Trophoblast cell (in vitro differentiated cells and primary cell): ENCODE results near the gene POP5.
A peak's percentile ranks its signal among the peaks of the same experiment; 100 is the strongest.

Source experiments
- DNase-seq, 2 donors: peaks; one replicate each; pipeline ENCODE4 v3.0.0-alpha.2; 2016
- H2AFZ ChIP-seq: 2 replicates; pipeline ENCODE4 v1.6.1; 2013; ENCODE audit warnings: low read length, moderate library complexity, mild to moderate bottlenecking; ENCODE audit not compliant: insufficient read depth, poor library complexity
- H2AK5ac ChIP-seq: 2 replicates; pipeline ENCODE4 v1.6.1; 2013; ENCODE audit warnings: mild to moderate bottlenecking, low read length
- H2BK120ac ChIP-seq: 2 replicates; pipeline ENCODE4 v1.6.1; 2013; ENCODE audit warnings: low read length, mild to moderate bottlenecking, moderate library complexity; ENCODE audit not compliant: insufficient read depth, poor library complexity
- H2BK12ac ChIP-seq: 2 replicates; pipeline ENCODE4 v1.6.1; 2013; ENCODE audit warnings: mild to moderate bottlenecking, low read length, moderate library complexity
- H2BK5ac ChIP-seq: 2 replicates; pipeline ENCODE4 v1.6.1; 2013; ENCODE audit warnings: low read length, low read depth, moderate library complexity, mild to moderate bottlenecking; ENCODE audit not compliant: poor library complexity
- H3K14ac ChIP-seq: 2 replicates; pipeline ENCODE4 v1.6.1; 2013; ENCODE audit warnings: mild to moderate bottlenecking, low read length
- H3K18ac ChIP-seq: 2 replicates; pipeline ENCODE4 v1.6.1; 2013; ENCODE audit warnings: mild to moderate bottlenecking, low read length
- H3K23ac ChIP-seq: 2 replicates; pipeline ENCODE4 v1.6.1; 2013; ENCODE audit warnings: low read length
- H3K27ac ChIP-seq: 2 replicates; pipeline ENCODE4 v1.5.1; 2013; ENCODE audit warnings: low read depth, mild to moderate bottlenecking, inconsistent platforms, low read length, moderate library complexity
- H3K27me3 ChIP-seq: 2 replicates; pipeline ENCODE4 v1.6.1; 2013; ENCODE audit warnings: inconsistent platforms, mild to moderate bottlenecking, low read length, moderate library complexity; ENCODE audit not compliant: insufficient read depth
- H3K36me3 ChIP-seq, 2 experiments: 1 replicate in 1 of 2; 2 replicates in 1 of 2; pipeline ENCODE4 v1.6.1; 2013; ENCODE audit warnings: low read length in 2 of 2, mild to moderate bottlenecking in 2 of 2, moderate library complexity in 1 of 2; ENCODE audit not compliant: insufficient read depth in 2 of 2, control insufficient read depth in 1 of 2
- H3K4ac ChIP-seq: 2 replicates; pipeline ENCODE4 v1.6.1; 2013; ENCODE audit warnings: low read depth, mild to moderate bottlenecking, low read length, moderate library complexity
- H3K4me1 ChIP-seq, 2 experiments: 1 replicate in 1 of 2; 2 replicates in 1 of 2; pipeline ENCODE4 v1.6.1; 2013; ENCODE audit warnings: low read length in 2 of 2, mild to moderate bottlenecking in 2 of 2, moderate library complexity in 1 of 2; ENCODE audit not compliant: insufficient read depth in 2 of 2, control insufficient read depth in 1 of 2
- H3K4me2 ChIP-seq: 2 replicates; pipeline ENCODE4 v1.6.1; 2013; ENCODE audit warnings: inconsistent platforms, mild to moderate bottlenecking, low read length, moderate library complexity
- H3K4me3 ChIP-seq: 2 replicates; pipeline ENCODE4 v1.5.1; 2013; ENCODE audit warnings: mild to moderate bottlenecking, low read depth, low read length, inconsistent platforms
- H3K79me1 ChIP-seq: one replicate; pipeline ENCODE4 v1.6.1; 2013; ENCODE audit warnings: low read length
- H3K79me2 ChIP-seq: 2 replicates; pipeline ENCODE4 v1.6.1; 2013; ENCODE audit warnings: low read length, mild to moderate bottlenecking; ENCODE audit not compliant: control insufficient read depth, insufficient read depth, poor library complexity
- H3K9ac ChIP-seq: 2 replicates; pipeline ENCODE4 v1.6.1; 2013; ENCODE audit warnings: mild to moderate bottlenecking, low read length
- H3K9me3 ChIP-seq: 2 replicates; pipeline ENCODE4 v1.6.1; 2013; ENCODE audit warnings: low read depth, mild to moderate bottlenecking, control low read depth, inconsistent platforms, low read length; ENCODE audit not compliant: insufficient read depth
- H4K12ac ChIP-seq: 2 replicates; pipeline ENCODE4 v1.6.1; 2013; ENCODE audit warnings: low read depth, mild to moderate bottlenecking, low read length, moderate library complexity
- H4K8ac ChIP-seq: 2 replicates; pipeline ENCODE4 v1.6.1; 2013; ENCODE audit warnings: low read depth, mild to moderate bottlenecking, low read length, moderate library complexity
- H4K91ac ChIP-seq: one replicate; pipeline ENCODE4 v1.6.1; 2013; ENCODE audit warnings: low read depth, mild to moderate bottlenecking, low read length, moderate library complexity
- WGBS: extraction: QIAGEN DNeasy Blood & Tissue Kit; methylation state at CpG from one replicate; pipeline ENCODE4 v1.1.7; 2013; ENCODE audit warnings: missing lambda C conversion rate; ENCODE audit not compliant: insufficient read length, insufficient coverage; ENCODE audit errors: extremely low coverage; 5-methylcytosine and 5-hydroxymethylcytosine counted together

POP5 gene

DNA sequence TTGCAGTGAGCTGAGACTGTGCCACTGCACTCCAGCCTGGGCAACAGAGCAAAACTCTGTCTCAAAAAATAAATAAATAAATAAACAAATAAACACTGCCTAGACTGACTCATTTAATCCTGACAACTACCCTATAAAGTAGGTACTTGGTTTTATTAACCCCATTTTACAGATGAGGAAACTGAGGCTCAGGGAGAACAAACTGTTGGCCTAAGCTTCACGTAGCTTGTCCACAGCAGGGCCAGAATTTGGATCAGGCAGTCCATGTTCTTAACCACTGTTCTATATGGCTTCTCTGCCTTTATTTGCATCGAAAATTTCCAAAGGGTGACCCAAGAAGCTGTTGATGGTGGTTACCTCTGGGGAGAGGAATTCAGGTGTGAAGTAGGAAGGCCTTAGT, 5.7 kb upstream of the POP5 start:
- Histone ChIP-seq H3K27me3 (peaks cover 8% of the 10 kb centered on the region), H3K9ac (no peak overlapping the region), H3K14ac (no peak overlapping the region), H4K12ac (no peak overlapping the region), H2AFZ (no peak overlapping the region), H2BK120ac (no peak overlapping the region), H3K4me1 (peaks cover 0 to 3% of the 10 kb centered on the region in 2 experiments), H3K9me3 (peaks cover 3% of the 10 kb centered on the region), H3K27ac (no peak overlapping the region), H3K36me3 (no peaks in the 10 kb centered on the region), H3K79me1 (no peaks in the 10 kb centered on the region), H4K8ac (no peak overlapping the region), H3K4ac (no peak overlapping the region), H3K4me2 (no peak overlapping the region), H2BK12ac (no peak overlapping the region), H3K4me3 (no peak overlapping the region), H3K18ac (no peak overlapping the region), H2AK5ac (no peak overlapping the region), H2BK5ac (no peak overlapping the region), H3K79me2 (no peaks in the 10 kb centered on the region), H3K23ac (no peak overlapping the region), H4K91ac (no peak overlapping the region)
- WGBS = no CpG with 5 or more reads among the region's 2 CpGs
- no peak for DNase-seq

DNA sequence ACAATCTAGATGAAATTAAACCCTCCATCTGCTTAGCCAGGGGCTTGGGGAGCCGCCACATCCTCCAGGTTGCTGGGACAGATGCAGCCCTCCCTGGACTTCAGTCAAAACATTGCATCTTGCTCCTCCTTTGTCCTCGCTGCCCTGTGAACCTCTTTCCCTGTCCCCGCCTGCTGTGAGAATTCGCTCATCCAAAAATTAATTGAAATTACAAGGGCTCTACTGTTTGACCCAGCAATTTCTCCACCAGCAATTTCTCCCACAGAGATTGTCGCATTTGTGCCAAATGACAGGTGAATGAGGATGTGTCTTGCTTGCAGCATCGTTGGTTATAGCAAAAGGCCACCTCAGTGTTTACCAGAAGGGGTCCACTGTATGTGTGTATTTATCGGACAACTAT, 5.0 kb upstream of the POP5 start:
- no peak overlapping the region for H3K18ac ChIP-seq
- no peak overlapping the region for H3K23ac ChIP-seq
- H3K14ac ChIP-seq = no peak overlapping the region
- H2BK120ac ChIP-seq = no peak overlapping the region
- no peak overlapping the region for H3K27ac ChIP-seq
- no peak overlapping the region for H2BK12ac ChIP-seq
- H3K4me3 ChIP-seq = no peak overlapping the region
- no peak overlapping the region for H2AK5ac ChIP-seq
- H3K4ac ChIP-seq = no peak overlapping the region
- H3K9ac ChIP-seq = no peak overlapping the region
- peaks cover 3% of the 10 kb centered on the region for H3K9me3 ChIP-seq
- peaks cover 2 to 6% of the 10 kb centered on the region in 2 experiments for H3K4me1 ChIP-seq
- no peak overlapping the region for H4K91ac ChIP-seq
- no peak overlapping the region for H3K4me2 ChIP-seq
- no peak overlapping the region for H4K8ac ChIP-seq
- no peak overlapping the region for H2BK5ac ChIP-seq
- H3K79me2 ChIP-seq = no peaks in the 10 kb centered on the region
- no peak overlapping the region for H4K12ac ChIP-seq
- peaks cover 2% of the 10 kb centered on the region for H3K79me1 ChIP-seq
- DNase-seq = no peak
- H3K36me3 ChIP-seq = no peaks in the 10 kb centered on the region
- H2AFZ ChIP-seq = no peak overlapping the region
- no CpG with 5 or more reads among the region's 7 CpGs for WGBS
- H3K27me3 ChIP-seq = peaks cover 8% of the 10 kb centered on the region

DNA sequence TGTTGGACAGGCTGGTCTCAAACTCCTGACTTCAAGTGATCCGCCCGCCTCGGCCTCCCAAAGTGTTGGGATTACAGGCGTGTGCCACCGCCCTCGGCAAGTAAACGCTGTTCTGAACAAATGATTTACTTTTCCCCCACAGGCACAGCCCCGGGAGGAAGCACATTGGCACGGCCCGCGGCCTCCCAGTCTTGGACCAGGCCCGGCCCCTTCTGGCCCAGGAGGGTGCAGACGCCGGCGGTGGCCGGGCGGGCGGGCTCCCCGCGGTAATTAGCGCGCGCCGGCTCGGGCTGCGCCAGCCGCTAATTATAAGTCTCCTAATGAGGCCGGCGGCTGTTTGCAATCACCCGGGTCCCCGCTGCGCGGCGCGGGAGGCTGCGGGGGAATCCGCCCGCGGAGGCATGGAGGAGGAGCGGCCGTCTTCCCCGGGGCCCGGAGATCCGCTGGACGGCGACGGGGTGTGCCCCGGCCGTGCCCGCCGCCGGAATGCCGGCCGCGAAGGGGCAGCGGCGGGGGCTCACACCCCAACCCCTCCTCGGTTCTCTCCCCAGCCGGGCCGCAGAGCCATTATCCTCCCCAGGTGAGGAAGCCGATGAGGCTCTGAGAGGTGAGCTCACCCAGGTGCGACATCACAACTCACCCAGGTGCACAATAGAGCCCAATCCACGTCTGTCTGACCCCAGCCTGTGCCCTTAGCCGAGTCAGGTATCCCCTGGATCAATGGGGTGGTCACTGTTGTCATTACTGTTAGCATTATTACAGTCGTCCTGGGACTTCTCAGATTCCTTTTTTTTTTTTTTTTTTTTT, 3.3 kb upstream of the POP5 start:
- Histone ChIP-seq H2AK5ac (no peak overlapping the region), H3K79me1 (peaks cover 2% of the 10 kb centered on the region), H3K18ac (no peak overlapping the region), H2AFZ (peak overlapping the region; percentile 30), H4K91ac (no peak overlapping the region), H3K36me3 (peaks cover 2% of the 10 kb centered on the region in 2 experiments), H2BK120ac (no peak overlapping the region), H3K27me3 (peaks cover 8% of the 10 kb centered on the region), H3K9ac (no peak overlapping the region), H3K4me2 (peak overlapping the region; percentile 81), H3K14ac (no peak overlapping the region), H3K4ac (no peak overlapping the region), H3K23ac (no peak overlapping the region), H3K79me2 (no peaks in the 10 kb centered on the region), H3K9me3 (peaks cover 3% of the 10 kb centered on the region), H3K27ac (no peak overlapping the region), H4K12ac (no peak overlapping the region), H2BK5ac (no peak overlapping the region), H2BK12ac (no peak overlapping the region), H3K4me1 (peaks cover 2 to 6% of the 10 kb centered on the region in 2 experiments), H3K4me3 (peak overlapping the region; percentile 2), H4K8ac (no peak overlapping the region)
- peak in 1 of 2 donors; percentile 38 for DNase-seq
- WGBS = no CpG with 5 or more reads among the region's 65 CpGs

DNA sequence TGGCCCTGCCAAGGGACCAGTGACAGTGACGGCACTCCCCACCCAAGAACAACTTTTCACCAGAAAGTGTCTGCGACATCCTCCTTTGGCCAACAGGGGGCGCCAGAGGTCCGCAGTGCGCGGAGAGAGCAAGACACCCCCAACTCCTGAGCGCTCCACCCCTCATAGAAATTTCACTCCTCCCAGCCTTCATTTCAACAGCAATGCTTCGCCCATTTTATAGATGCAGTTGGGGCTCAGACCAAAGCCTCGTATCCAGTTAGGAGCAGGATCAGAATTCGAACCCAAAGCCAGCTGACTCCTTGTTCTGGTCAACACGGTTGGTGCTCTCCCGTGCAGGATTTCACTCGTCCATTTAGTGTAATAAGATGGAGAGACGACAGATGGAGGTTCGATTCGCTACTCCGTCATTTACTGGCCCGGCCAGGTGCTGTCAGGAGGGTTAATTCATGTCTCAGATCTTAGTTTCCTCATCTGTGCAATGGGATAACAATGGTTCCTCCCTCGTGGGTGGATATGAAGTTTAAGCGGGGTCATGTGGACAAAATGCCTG, 2.4 kb upstream of the POP5 start:
- Histone ChIP-seq H2AK5ac (no peak overlapping the region), H3K79me2 (no peaks in the 10 kb centered on the region), H3K9ac (peak overlapping the region; percentile 25), H3K4me2 (peak overlapping the region; percentile 38), H4K91ac (no peak overlapping the region), H2BK5ac (no peak overlapping the region), H3K18ac (no peak overlapping the region), H3K79me1 (peaks cover 2% of the 10 kb centered on the region), H3K4ac (no peak overlapping the region), H3K27me3 (peaks cover 8% of the 10 kb centered on the region), H4K8ac (no peak overlapping the region), H2AFZ (no peak overlapping the region), H3K36me3 (peaks cover 7 to 12% of the 10 kb centered on the region in 2 experiments), H2BK12ac (no peak overlapping the region), H3K27ac (no peak overlapping the region), H3K4me1 (peaks cover 2 to 6% of the 10 kb centered on the region in 2 experiments), H2BK120ac (no peak overlapping the region), H4K12ac (no peak overlapping the region), H3K4me3 (no peak overlapping the region), H3K9me3 (peaks cover 1% of the 10 kb centered on the region), H3K23ac (no peak overlapping the region), H3K14ac (no peak overlapping the region)
- DNase-seq = peak; percentile 47 to 84
- no CpG with 5 or more reads among the region's 20 CpGs for WGBS
